Coronary artery (tissue), 2 donors: ENCODE measurements around the gene SLC25A48.

Experiments used
- DNase-seq: peaks from one replicate; pipeline ENCODE4 v3.0.0-alpha.2; 2017; ENCODE audit warnings: low spot score
- H3K27ac ChIP-seq, 2 donors: fragments of 200-600 bp; sonication (generic); one replicate each; pipeline ENCODE4 v1.5.1; 2016 to 2019
- H3K4me3 ChIP-seq: fragments of 200-600 bp; sonication (generic); 2 replicates; pipeline ENCODE4 v1.5.1; 2016; ENCODE audit warnings: mild to moderate bottlenecking, moderate library complexity
- CTCF ChIP-seq: fragments of 200-600 bp; sonication (generic); IDR thresholded peaks from one replicate; pipeline ENCODE4 v1.5.1; 2019; ENCODE audit warnings: antibody characterized with exemption

The SLC25A48 gene

GRCh38 chr5:135834639-135835529, at the start of gene SLC25A48:
TSS of gene SLC25A48 (plus strand) at chr5:135834663. CDS start at chr5:135834848, 185 bp downstream.
- Histone ChIP-seq H3K4me3 (peak within 1 kb of the TSS; percentile 62), H3K27ac (no peak within 1 kb of the TSS)
- no peak for TF ChIP-seq CTCF
- DNase-seq, result peak; percentile 67

GRCh38 chr5:135800656-135801055, 33.8 kb upstream of the SLC25A48 start:
- Histone ChIP-seq H3K4me3 (no peak overlapping the region), H3K27ac (no peak overlapping the region)
- TF ChIP-seq CTCF, result no peak
- no peak for DNase-seq

- H3K4me3 ChIP-seq, result no peak overlapping the region
- no peak for TF ChIP-seq CTCF
- H3K27ac ChIP-seq, result no peak overlapping the region
- DNase-seq, result no peak
Observed at GRCh38 chr5:135810188-135810943, 24.1 kb upstream of the SLC25A48 start.

- no peak for TF ChIP-seq CTCF
- Histone ChIP-seq H3K27ac (no peak overlapping the region), H3K4me3 (no peak overlapping the region)
- no peak for DNase-seq
Observed at GRCh38 chr5:135811007-135811406, 23.5 kb upstream of the SLC25A48 start.

GRCh38 chr5:135813758-135814157, 20.7 kb upstream of the SLC25A48 start:
- DNase-seq, result no peak
- no peak for TF ChIP-seq CTCF
- Histone ChIP-seq H3K27ac (no peak overlapping the region), H3K4me3 (no peak overlapping the region)

GRCh38 chr5:135814316-135814715, 20.1 kb upstream of the SLC25A48 start:
- no peak for DNase-seq
- no peak overlapping the region for H3K4me3 ChIP-seq
- no peak for TF ChIP-seq CTCF

More at GRCh38 chr5:135814316-135814715, 20.1 kb upstream of the SLC25A48 start:
- no peak overlapping the region for H3K27ac ChIP-seq
